Osteoblast (primary cell): ENCODE measurements around the gene TAS2R14. TPM values are rescaled to one million over a fixed set of nuclear protein-coding genes. Genes with fewer than 3 reads are reported as not detected.

Source experiments
- DNase-seq: peaks from one replicate; pipeline ENCODE4 v3.0.0; 2011; ENCODE audit warnings: low spot score, mixed read lengths; ENCODE audit not compliant: insufficient read length; ENCODE audit errors: missing footprints
- H2AFZ ChIP-seq: 2 replicates; pipeline ENCODE4 v1.6.0; 2011; ENCODE audit warnings: mild to moderate bottlenecking, low read length
- H3K27ac ChIP-seq: 2 replicates; pipeline ENCODE4 v1.5.1; 2011; ENCODE audit warnings: mild to moderate bottlenecking, low read depth, low read length, moderate library complexity
- H3K27me3 ChIP-seq: 2 replicates; pipeline ENCODE4 v1.6.0; 2012; ENCODE audit warnings: mild to moderate bottlenecking, control low read depth, inconsistent platforms, low read length, moderate library complexity; ENCODE audit not compliant: insufficient read depth
- H3K36me3 ChIP-seq: 2 replicates; pipeline ENCODE4 v1.5.1; 2011; ENCODE audit warnings: mild to moderate bottlenecking, low read length, control low read depth, moderate library complexity; ENCODE audit not compliant: insufficient read depth
- H3K4me1 ChIP-seq: 2 replicates; pipeline ENCODE4 v1.5.1; 2011; ENCODE audit warnings: mild to moderate bottlenecking, low read length, control low read depth, moderate library complexity; ENCODE audit not compliant: insufficient read depth
- H3K4me2 ChIP-seq: 2 replicates; pipeline ENCODE4 v1.6.0; 2011; ENCODE audit warnings: mild to moderate bottlenecking, low read length; ENCODE audit not compliant: insufficient read depth
- H3K4me3 ChIP-seq: fragments of 200-600 bp; sonication (generic); 3 replicates; pipeline ENCODE4 v1.5.1; 2012; ENCODE audit warnings: mild to moderate bottlenecking, low read length, inconsistent platforms; ENCODE audit not compliant: insufficient read depth
- H3K79me2 ChIP-seq: 2 replicates; pipeline ENCODE4 v1.6.0; 2012; ENCODE audit warnings: mild to moderate bottlenecking, low read length, control low read depth, inconsistent platforms; ENCODE audit not compliant: insufficient read depth
- H3K9me3 ChIP-seq: 2 replicates; pipeline ENCODE4 v1.5.1; 2011; ENCODE audit warnings: low read depth, low read length, control low read depth
- H4K20me1 ChIP-seq: 2 replicates; pipeline ENCODE4 v1.6.0; 2012; ENCODE audit warnings: mild to moderate bottlenecking, low read length, control low read depth; ENCODE audit not compliant: insufficient read depth
- total RNA-seq: library from RNA; depleted of rRNA; stranded (reverse); fragments of >200 nt; gene quantifications from 2 replicates; pipeline ENCODE4 v1.2.3, GENCODE V29; 2012
- TF ChIP-seq, protein P1 (sequence below): IDR thresholded peaks from 2 replicates; pipeline ENCODE4 v1.5.1; 2011; ENCODE audit warnings: mild to moderate bottlenecking, low read depth, low read length, moderate library complexity; ENCODE audit errors: extremely low read depth

The TAS2R14 gene
- total RNA-seq, 1 donor, result 7.2 TPM

DNA sequence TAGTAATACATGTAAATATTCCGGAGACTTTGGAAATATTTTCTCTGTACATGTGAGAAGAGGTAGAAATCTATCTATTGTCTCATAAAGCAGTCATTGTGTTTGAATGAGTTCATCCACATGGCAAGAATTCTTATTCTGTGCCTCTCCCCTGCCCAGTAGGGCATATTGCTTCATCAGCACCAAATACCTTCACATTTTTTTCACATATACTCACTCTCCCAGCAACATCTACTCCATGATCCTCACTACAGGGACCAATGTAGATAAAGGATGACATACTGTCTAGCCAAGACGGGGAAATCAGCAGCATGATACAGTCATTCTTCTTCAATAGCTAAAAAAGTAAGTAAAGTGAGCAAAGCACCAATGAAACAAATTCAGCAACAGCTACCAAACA lies 1.3 kb upstream of the TAS2R14 start:
- no peaks in the 10 kb centered on the region for H4K20me1 ChIP-seq
- H2AFZ ChIP-seq, result no peak overlapping the region
- no peaks in the 10 kb centered on the region for H3K9me3 ChIP-seq
- DNase-seq, result no peak
- no peaks in the 10 kb centered on the region for H3K27me3 ChIP-seq
- peaks cover 6% of the 10 kb centered on the region for H3K4me1 ChIP-seq
- H3K36me3 ChIP-seq, result no peaks in the 10 kb centered on the region
- H3K27ac ChIP-seq, result peak overlapping the region; percentile 60
- TF ChIP-seq, protein P1, sequence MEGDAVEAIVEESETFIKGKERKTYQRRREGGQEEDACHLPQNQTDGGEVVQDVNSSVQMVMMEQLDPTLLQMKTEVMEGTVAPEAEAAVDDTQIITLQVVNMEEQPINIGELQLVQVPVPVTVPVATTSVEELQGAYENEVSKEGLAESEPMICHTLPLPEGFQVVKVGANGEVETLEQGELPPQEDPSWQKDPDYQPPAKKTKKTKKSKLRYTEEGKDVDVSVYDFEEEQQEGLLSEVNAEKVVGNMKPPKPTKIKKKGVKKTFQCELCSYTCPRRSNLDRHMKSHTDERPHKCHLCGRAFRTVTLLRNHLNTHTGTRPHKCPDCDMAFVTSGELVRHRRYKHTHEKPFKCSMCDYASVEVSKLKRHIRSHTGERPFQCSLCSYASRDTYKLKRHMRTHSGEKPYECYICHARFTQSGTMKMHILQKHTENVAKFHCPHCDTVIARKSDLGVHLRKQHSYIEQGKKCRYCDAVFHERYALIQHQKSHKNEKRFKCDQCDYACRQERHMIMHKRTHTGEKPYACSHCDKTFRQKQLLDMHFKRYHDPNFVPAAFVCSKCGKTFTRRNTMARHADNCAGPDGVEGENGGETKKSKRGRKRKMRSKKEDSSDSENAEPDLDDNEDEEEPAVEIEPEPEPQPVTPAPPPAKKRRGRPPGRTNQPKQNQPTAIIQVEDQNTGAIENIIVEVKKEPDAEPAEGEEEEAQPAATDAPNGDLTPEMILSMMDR, result no peak
- H3K79me2 ChIP-seq, result no peaks in the 10 kb centered on the region
- H3K4me2 ChIP-seq, result no peak overlapping the region
- no peak overlapping the region for H3K4me3 ChIP-seq

DNA sequence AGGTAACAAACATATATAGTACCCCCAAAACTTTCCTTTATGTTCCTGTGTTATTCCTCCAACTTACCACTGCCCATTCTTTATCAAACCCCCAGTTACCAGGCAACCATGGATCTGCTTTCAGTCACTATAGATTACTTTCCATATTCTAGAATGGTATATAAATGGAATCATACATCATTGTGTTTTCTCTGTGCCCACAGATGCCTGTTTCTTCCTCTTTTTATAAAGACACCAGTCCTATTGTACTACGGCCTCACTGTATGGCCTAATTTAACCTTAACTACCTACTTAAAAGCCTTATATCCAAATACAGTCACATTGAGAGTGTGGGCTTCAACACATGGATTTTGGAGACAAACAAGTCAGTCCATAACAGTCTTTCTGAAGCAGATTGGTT lies 2.6 kb downstream of the TAS2R14 start:
- Histone ChIP-seq H4K20me1 (no peaks in the 10 kb centered on the region), H3K27me3 (no peaks in the 10 kb centered on the region), H3K36me3 (no peaks in the 10 kb centered on the region), H3K4me1 (peaks cover 6% of the 10 kb centered on the region), H3K4me3 (no peak overlapping the region), H3K79me2 (no peaks in the 10 kb centered on the region), H3K9me3 (no peaks in the 10 kb centered on the region), H2AFZ (no peak overlapping the region), H3K4me2 (no peak overlapping the region), H3K27ac (no peak overlapping the region)
- DNase-seq, result no peak
- TF ChIP-seq, protein P1, result no peak

DNA sequence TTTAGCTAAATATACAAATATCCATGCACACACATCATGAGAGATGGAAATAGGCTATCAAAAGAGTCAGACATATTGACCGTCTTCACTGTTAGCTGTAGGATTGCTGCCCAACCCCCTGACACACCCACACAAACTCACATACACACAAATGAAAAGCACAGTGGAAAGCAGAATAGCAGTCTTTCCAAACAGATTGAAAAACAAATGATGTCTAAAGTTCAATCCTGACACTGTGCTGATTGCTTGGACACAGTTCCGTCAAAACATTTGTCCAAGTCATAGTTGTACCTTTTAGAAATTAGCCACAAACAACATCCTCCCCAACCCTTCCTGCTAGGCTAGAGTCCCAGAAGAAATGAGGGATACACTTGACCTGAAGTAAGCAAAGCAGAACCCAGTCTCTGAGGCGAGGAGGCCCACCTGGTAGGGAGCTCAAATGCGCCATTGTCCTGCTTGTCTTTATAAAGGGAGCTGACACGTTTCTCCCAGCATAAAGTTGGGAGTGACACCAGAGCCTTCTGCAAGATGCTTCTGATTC lies 10.2 kb downstream of the TAS2R14 start, which contains the start of gene PRH2:
PRH2 (plus strand) TSS at position 491 of the 541 bp plus-strand sequence; CDS start at position 529, 38 bp downstream.
- TF ChIP-seq, protein P1, result no peak
- Histone ChIP-seq H3K79me2 (no peaks in the 10 kb centered on the region), H3K4me1 (no peaks in the 10 kb centered on the region), H3K36me3 (no peaks in the 10 kb centered on the region), H3K4me2 (no peak within 1 kb of the TSS), H3K9me3 (no peaks in the 10 kb centered on the region), H4K20me1 (no peaks in the 10 kb centered on the region), H3K4me3 (no peak within 1 kb of the TSS), H3K27me3 (no peaks in the 10 kb centered on the region), H2AFZ (no peak within 1 kb of the TSS), H3K27ac (no peak within 1 kb of the TSS)
- DNase-seq, result no peak

DNA sequence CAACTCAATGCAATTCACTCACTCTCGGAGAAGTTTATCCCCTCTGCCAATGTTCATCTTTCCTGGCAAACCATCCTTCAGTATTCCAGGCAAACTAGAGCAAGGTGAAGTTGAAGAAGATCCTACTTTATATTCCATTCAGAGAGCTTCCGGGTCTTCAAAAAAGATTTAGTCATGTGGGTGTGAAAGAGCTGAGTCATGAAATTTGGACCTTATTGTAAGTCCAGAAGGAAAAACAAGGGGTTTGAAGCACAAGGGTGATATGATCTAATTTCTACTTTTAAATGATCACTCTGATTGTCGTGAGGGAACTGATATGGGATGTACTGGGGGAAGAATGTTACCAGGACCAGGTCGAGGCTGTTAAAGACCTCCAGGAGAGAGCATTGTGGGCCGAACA lies 12.8 kb downstream of the TAS2R14 start:
- Histone ChIP-seq H2AFZ (no peak overlapping the region), H3K9me3 (no peaks in the 10 kb centered on the region), H3K27me3 (no peaks in the 10 kb centered on the region), H3K4me1 (no peaks in the 10 kb centered on the region), H3K79me2 (no peaks in the 10 kb centered on the region), H4K20me1 (no peaks in the 10 kb centered on the region), H3K27ac (no peak overlapping the region), H3K4me3 (no peak overlapping the region), H3K4me2 (no peak overlapping the region), H3K36me3 (no peaks in the 10 kb centered on the region)
- TF ChIP-seq, protein P1, result no peak
- DNase-seq, result no peak
